ENCODE data around the gene DMRT2.
A peak's percentile ranks its signal among the peaks of the same experiment; 100 is the strongest.

DMRT2 gene

DNA sequence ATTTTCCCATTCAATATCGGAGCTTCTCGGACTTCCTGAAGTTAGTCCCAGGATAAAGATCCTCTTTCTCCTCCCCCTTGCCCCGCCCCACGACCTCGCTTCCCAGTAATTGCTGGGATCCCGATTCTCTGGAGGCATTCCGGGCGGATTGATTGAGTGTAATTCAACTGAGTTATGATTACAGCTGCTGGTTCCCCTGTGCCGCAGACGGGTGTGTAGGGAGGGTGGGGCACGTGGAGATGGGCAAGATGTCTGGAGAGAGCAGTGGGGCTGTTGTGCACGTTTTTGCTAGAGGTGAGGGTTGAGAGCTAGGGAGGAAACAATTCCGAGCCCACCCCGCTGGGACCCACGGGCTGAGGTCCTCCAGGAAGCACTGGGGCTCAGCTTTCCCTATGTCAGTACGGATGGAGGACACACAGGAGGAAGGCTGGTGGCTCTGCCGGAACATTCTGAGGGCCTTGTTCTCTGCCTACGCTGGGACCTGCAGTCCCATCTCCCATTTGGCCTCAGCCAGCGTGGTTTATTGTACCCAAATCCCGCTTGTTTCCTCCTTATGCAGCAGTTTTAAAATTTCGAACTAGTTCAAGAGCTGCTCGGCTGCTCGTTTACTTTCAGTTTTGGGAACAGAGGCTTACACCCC is 2.4 kb upstream of the DMRT2 start:
- DNase-seq = no peak

DNA sequence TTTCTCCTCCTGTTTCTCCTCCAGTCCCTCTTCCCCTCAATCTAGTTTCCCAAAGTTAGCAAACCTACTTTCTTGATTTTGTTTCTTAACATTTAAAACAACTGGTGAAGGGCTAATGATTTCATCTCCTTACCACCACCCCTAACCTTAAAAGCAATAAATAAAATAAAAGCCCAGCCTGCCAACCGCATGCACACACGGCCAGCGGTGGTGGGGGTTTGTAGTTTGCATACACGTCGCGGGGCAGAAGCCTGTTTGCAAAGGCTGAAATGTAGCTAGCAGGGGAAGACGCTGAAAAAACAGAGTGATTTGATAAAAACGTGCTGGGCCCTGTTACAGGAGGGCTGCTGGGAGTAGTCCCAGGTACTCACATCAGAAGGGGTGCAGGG is 1.9 kb upstream of the DMRT2 start:
- no peak for DNase-seq

DNA sequence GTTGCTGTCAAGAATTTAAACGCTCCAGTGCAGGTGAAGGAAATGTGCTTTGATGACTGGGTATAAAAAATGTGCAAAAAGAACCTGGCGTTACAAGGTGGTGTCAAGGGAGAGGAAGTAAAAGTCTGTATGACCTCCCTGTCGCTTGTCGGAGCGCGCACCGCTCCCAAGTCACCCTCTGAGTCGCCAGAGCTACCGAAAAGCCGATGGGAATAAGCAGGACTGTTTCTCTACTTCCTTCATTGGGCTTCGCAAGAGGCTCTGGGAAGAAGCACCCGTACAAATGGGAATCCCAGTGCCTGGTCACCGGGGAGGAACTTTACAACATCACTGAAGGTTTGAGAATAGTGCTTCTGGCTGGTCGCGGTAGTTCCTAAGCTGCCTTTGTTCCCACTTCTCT is 1.3 kb upstream of the DMRT2 start:
- DNase-seq = no peak

DNA sequence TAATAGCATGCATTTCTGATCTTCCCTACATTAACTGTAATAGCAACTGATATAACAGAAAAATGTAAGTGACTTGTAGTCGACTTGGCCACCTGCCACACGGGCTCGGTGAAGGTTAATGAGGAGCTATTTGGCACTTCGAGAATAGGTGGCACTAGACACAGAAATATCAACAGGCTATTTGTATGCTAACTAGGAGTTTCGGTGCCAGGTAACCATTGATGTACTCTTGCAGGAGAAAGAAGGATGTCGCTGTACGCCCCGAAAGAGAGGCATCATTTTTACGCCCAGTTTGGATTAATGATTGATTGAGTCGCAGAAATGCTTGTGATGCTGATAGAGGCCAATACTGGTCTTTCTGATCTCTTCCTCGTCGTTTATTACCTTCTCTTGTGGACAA is 516 bp upstream of the DMRT2 start:
- DNase-seq = no peak

DNA sequence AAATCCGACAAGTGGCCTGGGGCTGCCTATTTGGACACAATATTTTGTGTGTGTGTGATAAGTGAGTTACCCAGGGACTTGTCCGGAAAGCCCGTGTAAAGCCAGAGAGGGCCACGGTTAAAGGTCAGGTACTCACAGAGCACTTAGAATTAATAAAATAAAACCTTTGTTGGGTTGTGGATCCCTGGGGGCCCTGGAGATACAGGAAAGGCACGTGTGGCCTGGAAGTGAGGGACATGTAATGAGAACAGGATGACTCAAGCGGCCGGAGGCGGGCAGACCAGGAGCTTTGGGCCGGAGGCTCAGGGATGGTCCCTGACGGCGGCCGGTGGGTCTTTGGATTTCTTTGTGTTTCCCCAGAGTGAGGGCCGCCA is 1.0 kb downstream of the DMRT2 start:
- no peak for DNase-seq

DNA sequence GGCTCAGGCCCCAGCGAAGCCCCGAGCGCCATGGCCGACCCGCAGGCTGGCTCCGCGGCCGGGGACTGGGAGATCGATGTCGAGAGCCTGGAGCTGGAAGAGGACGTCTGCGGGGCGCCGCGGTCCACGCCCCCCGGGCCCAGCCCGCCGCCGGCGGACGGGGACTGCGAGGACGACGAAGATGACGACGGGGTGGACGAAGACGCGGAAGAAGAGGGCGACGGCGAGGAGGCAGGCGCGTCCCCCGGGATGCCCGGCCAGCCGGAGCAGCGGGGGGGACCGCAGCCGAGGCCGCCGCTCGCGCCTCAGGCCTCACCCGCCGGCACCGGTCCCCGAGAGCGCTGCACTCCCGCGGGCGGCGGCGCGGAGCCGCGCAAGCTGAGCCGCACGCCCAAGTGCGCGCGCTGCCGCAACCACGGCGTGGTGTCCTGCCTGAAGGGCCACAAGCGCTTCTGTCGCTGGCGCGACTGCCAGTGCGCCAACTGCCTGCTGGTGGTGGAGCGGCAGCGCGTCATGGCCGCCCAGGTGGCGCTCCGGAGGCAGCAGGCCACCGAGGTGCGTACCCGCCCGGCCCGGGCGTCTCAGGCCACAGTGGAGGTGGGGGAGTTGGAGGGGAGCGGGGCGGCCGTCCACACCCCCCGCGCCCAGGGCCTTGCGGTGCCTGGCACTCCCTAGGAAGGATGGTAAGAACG is 1.6 kb downstream of the DMRT2 start:
- no peak for DNase-seq

DNA sequence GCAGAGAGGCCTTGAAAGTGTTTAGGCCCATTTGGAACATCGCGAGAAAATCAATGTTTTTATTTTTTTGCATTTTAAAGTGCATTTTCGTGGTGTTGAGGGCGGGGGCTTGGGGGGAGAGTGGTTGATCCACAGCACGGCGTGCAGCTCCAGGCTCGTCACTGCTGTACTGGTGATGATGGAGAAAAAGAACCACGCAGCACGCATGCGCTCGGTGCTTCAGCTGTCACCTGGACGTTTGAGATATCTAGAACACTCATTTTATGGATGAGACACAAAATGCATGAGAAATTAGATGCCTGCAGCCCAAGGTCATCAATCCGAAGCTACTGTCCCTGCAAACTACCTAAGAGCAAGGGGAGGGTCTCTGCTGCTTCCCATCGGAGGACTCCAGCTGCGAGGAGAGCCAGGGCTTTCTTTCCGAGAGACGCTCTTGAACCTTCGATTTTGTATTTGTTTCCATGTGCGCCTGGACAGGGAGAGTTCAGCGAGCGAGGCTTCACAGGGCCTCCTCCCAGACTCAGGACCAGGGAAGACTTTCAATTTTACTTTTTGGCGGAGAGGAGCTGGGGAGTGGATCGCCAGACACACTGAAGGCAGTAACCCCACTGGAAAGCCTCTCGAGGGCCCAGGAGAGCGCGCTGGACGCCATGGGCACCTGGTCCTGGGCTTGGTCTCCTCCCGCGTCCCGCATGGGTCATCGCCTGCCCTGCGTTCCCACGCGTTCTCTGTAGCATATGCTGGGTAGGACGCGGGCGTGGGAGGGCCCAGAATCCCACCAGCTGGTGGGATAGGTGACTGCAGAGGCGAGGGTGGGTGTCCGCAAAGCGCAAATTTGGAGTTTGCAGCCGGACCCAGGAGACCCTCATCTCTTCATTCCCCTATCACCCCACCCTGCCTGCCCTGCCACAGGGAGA is 2.5 kb downstream of the DMRT2 start:
- no peak for DNase-seq

DNA sequence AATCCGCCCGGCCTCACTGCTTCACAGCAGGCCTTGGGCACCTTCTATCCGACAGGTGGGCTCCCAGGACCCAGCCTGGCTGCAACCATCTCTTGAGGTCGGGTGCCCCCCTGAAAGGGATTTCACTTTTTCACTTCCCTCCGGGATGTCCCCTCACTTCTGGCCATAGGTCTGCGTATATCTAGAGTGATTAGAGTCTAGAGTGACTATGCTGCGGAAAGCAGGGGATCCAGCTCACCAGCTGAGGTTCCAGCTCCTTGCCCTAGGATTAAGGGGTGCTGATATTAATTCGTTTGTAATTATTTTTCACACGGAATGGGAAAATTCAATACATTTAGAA is 3.1 kb downstream of the DMRT2 start:
- DNase-seq = no peak

DNA sequence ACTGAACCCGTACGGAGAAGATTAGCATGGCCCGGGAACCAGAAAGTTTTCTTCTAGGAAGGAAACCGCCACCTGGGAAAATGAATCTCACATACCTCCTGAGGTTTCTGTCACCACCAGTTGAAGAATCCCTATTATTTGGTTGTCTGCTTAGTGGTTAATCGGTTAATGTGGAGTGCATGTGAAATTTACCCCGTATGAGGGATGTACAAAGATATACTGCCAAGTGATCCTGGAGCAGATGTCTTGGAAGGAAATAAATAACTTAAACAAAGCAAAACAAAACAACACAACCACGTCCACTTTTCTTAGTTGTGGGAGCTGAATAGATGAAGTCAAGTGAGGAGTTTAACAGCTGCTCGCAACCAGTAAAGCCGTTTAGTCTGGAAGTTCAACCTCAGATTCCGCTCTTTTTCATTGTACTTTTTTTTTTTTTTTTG is 3.8 kb downstream of the DMRT2 start:
- DNase-seq = no peak

DNA sequence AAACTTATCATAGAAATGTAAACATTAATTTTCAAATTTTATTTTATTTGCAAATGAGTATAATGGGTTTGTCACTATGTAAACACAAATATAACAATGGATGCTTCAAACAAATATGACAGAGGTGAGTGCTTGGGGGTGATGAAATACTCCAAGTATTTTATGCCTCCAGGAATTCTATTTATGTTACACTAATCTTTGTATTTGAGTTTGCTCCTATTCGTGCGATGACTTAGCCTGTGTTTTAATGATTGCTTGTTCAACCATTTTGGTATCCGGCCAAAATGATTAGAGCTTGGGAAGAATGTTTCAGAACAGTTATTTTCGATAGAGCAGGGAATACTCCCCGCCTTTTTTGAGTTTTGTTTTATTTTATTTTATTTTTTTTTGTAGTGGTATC is 5.0 kb downstream of the DMRT2 start:
- no peak for DNase-seq

DNA sequence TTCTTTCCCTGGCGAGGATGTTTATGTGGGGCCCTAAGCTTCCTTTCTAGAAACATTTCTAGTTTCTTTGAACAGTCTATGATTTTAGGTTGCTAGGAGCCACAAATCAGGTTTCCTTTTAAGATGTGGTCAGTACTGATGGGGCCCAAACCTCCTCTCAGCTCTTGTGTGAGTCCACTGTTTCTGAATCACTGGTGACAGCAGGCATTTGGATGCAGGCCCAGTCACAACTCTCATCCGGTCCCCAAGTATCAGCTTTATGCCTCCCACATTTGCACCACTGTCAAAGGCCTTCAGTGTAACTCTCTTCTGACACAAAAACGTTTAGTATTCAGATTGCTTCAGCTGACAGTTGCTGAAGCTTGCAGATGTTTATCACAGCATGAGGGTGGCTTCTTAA is 7.8 kb downstream of the DMRT2 start:
- DNase-seq = no peak

DNA sequence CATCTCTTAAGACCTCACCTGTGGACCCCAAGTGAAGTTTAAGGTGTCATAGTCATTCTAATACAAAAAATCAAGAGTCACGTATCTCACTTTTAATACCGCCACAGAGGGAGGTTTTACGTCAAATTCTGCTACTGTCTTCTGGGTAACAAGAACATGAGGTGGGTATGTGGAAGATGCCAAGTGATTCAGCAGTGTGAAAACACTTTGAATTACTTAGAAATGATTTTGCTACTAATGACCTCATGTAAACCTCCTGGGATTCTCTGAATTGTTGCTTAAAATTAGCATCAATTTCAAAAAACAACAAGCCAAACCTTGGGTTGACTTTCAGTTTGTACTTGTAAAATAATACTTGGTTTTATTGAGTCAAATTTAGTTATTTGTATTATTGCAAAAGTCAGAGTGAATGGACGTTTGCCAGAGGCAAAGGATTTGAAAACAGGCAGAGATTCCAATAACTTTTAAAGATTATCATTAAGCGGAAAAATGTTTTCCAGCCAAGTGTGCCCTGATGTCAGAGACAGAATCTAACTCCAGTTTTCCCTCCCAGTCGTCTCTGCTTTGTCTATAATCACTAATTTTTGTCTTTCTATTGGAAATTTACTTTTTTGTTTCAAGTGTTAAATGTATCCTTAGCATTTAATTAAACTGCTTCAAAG is 8.8 kb downstream of the DMRT2 start:
- DNase-seq = no peak

DNA sequence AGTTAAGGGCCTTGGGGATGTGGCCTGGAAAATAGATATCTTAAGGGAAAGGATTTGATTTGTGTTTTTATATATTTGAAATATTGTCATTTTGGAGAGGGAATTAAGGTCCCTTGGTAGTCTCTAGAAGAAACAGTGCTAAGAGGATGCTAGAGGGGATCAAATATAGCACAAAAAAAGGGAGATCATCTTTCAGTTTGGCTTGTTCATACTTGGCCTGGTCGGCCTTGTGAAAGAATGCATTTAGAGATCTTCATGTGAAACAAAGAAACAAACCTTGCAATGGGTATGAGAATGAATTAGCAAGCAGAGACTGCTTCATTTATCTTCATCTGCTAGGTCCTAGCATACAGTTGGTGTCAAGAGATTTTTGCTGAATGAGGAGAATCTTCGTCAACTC is 15.0 kb downstream of the DMRT2 start:
- no peak for DNase-seq

DNA sequence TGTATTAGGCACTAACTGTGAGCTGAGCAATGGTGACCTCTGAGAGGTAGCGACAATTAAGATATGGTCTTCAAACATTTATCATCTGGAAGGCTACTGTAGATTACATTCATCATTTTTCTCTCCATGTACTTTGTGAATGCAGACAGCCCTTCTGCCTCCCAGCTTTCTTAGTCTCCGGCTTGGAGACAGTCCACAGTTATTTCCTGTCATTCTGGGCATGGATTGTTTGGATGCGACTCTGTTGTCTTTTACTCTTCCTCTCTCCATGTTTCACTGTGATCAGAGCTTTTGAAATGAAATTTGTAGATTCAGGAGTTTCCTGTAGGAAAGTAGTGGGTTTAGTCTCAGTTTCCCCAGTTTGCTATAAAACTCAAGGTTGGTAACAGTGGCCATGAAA is 20.5 kb downstream of the DMRT2 start:
- no peak for DNase-seq

DNA sequence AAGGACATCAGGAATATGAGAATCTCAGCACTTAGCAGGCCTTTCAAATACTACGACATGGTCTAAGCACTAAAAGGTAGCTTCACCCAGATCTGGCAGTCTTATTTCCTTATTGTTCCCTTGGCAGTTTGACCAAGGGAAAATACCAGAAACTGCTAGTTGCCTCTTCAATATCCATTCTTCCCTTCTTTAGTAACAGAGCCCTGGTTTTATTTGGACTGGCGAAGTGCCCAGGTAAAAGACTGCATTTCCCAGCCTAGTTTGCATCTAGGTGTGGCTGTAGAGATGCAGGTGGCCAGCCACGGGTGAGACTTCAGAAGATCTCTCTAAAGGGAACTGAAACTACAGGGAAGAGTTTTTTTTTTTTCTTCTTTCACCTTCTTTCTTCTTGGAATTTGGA is 21.6 kb downstream of the DMRT2 start:
- DNase-seq = no peak

DNA sequence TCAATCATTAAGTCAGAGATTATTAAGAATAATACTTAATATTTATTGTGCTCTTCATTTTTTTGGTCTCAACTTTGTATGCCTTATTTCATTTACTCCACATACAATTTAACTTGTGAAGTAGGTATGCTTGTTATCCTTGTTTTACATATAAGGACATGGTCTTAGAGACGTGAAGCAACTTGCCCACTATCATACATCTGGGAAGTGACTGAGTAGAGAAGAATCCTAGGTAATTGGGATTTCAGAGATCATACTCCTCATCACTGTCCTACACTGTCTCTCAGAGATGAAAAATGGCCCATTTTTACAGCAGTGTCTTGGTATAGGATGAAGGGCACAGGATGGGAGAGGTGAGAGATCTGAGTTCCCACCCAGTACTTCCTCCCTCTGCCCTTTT is 23.3 kb downstream of the DMRT2 start:
- DNase-seq = no peak

DNA sequence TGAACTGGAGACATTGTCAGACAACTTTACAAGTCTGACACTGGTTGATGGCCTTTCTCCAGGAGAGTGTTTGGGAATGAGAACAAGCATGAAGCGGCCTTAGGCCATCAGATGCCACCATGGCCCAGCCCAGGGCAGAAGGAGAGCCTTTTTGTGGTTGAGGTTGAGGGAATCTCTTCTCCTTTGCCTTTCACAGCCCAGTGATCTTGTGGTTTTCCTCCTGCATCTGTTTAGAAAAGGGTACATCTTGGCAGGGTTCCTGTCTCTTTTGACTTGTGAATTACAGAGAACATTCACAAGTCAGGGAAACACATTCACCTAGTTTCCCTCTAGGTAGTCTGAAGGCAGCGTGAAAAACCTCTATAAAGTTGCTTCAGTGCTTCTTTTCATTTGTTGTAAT is 27.5 kb downstream of the DMRT2 start:
- DNase-seq = no peak

DNA sequence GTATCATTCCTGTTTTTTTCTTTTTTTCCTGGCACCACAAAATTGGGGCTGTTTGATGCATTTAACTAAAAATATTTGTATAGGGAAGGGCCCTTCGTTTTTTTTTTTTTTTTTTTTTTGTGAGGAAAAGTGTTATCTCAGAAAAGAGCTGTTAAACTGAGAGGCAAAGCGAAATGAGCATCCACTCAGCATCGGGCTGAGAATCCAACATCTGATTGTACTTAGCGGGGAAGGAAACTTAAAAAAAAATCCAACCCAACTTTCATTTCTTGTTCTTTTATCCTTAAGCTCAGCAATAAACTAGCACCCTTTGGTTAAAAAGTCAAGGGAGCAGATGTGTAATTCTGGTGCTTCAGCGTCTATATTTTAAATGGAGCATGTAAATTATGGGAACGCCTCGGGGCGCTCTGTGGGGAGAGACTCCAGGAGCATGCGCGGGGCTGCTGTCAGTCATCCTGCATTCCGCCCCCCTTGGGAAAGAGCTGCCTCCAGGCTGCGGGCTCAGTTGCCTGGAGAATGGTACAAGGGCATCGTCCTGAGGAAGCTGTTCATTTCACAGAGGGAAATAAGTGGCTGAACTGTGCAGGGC is 33.3 kb downstream of the DMRT2 start:
- peak; percentile 57 for DNase-seq

DNA sequence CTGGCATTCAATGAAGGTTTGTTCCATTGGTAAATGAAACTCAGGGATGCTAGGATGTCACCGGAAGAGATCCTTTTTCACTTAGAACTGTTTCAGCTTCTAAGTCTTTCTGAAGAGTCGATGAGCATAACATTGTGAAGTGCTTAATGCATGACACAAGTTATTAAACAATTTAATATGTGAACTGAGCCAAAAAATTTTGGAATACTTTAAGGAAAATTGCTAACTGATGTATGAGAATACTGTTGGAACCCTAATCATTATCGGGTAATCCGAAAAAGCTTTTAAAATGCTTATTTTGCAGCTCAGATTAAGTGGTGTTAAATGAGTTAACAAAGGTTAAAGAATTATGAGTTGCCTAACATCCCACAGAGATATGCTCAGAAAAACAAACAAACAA is 34.9 kb downstream of the DMRT2 start:
- no peak for DNase-seq

DNA sequence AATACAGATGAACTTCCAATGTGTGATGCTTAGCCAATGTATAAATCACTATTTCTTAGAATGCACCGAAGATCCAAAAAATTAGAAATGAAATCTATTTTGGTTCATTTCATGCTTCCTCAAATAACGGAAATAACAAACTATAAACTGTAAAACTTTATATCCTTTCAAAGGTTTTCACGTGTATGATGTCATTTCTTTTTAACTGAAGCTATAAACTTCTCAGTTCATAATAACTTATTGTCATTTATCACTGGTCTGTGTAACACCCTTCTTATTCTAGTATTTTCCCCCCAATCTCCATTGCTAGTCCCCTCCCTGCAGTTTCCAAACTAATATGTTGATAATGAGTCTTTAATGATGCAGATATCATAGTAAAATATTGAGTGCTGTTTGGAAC is 36.4 kb downstream of the DMRT2 start:
- no peak for DNase-seq

DNA sequence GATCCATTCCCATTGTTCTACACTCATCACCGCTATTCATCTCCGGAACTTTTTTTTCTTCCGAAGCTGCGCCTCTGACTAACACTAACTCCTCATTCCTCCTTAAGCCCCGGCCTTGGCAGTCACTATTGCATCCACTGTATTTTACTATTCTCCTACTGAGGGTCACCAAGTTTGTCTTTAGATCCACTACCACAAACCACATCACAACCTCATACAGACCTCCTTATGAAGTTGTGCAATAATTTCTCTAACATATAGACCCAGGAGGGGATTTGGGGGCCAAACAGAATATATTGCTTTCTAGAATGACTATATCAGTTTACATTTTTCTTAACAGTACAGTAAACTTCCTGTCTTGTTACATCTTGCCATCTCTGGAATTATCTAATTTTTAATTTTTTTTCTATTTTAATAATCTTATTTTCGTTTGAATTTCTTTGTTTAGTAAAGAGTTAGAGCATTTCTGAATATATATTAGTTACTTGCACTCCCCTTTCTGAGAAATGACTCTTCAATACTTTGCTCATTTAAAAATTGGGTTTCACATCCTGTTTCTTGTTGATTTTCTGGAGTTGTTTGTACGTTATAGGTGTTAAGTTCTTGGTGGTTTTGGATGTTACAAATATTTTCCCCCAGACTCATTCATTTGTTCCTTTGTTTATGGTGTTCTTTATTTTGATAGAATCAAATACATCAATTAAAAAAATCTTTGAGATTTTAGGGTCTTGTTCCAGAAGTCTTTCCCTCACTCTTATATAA is 37.1 kb downstream of the DMRT2 start:
- no peak for DNase-seq

DNA sequence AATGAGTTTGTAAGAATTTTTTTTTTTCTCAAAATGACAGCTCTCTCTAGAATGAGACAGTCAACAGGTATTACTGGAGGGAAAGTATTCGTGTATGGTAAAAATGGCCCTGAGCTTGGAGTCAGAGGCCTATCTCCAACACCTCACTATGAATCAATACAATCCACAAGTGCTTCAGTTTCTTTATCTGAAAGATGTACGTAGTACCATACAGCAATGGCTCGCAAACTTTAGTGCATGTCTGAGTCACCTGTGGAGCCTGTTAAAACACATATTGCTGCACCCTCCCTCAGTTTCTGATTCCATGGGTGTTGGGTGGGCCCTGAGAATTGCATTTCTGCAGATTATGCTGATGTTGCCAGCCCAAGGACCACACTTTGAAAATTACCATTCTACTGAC is 44.6 kb downstream of the DMRT2 start:
- DNase-seq = no peak

Measured in EL (cell line).